GM11168 (cell line): ENCODE results near the gene GUCD1.
"Not testable (repeated sequence)": the region's sequence is repeated elsewhere in the genome, so short reads cannot be mapped to it uniquely, and the experiment has no call there.

Experiments
- in situ Hi-C: fragments of 300-500 bp; cut with MboI; formaldehyde crosslinking; loops from one replicate; pipeline ENCODE4 v1.12.0; 2022; ENCODE audit warnings: low sequenced_read_pairs; ENCODE audit not compliant: unreplicated experiment

The GUCD1 gene

DNA sequence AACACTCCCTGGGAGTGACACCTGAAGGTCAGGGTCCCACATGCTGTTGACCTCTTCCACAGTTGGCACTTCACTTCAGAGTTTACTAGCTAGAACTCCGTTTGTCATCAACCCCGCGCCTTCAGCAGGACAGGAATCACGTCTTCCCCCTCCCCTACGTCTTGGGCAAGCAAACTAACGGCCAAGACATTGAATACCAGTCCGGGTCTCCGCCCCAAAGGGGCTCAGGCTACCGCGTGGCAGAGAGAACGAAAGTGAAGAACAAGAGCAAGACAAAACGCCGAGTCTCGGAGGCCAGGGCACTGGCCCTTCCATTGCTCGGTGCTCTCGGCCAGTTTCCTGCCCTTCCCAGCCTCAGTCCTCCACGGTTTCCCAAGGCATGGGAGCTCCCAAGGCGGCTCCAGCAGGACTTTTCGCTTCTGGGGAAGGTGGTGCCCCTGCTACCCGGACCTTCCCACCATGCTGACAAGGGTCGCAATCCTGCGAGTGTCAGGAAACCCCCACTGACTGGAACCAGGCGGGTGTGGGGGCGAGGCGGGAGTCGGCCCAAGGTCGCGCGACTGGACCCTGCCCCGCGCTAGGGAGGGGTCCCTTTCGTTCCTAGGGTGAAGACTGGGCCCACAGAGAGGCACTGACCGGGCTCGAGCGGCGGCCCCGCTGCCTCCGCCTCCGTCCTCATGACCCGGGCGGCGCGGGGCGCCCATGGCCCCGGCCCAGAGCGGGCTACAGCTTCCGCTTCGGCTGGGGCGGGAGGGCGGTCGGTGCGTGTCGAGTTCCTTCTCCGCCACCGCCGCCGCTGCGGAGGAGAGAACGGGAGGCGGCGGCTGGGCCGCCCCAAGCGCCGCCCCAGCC is at the start of gene GUCD1:
Gene GUCD1 (minus strand): TSS at position 826 of the 852 bp plus-strand sequence. CDS start 147 bp downstream, at position 679.
- in situ Hi-C loops = no loop called here

GRCh38 chr22:24603770-24604629 is 49.1 kb upstream of the GUCD1 start:
- in situ Hi-C loops = loop anchor here (10.0 kb wide), 1 partner anchor 929 kb away; no protein-coding TSS in a partner anchor

DNA sequence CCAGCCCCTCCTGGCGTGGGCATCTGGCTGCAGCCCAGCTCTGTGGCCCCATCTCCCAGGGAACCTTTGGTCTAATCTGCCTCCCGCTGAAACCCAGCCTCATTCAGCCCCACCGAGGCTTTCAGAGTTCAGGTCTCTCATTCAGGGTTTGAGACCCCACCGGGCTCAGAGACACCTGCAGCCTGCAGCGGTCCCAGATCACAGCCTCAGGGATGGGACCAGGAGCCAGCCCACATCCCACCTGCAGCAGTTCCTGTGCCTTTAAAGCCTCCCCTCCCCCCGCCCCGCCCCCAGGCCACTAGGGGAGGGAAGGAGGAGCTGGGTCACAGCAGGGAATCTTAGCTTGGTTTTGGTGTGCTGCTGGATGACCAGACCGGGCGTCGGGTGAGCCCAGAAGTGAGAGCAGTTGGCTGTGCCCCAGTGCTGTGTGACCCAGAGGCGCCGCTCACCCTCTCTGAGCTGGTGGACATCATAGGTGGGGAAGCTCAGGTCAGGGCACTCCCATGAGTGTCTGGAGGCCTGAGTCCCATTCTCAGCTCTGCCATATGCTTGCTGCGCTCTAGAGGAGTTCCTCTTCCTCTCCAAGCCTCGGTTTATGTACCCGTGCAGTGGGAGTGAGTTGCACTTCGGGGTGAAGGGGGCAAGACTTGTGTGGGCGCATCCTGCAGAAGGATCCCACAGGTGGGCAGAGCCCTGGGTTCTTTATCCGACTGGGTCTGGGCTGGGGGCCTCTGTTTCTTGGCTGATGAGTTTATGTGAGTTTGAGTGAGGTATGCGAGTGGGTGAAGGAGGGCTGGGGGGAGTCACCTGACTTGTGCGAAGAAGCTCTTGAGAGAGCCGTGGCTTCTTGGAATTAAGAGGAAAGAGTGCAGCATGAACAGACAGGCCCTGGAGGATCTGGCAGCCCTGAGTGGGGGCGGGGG is 48.2 kb upstream of the GUCD1 start, which contains the start of gene GGT1:
Gene GGT1 (plus strand): TSS at position 347 of the 923 bp plus-strand sequence. CDS start 7,889 bp downstream, outside the sequence.
- in situ Hi-C loops = loop anchor here (10.0 kb wide), 1 partner anchor 928 kb away; no protein-coding TSS in a partner anchor

DNA sequence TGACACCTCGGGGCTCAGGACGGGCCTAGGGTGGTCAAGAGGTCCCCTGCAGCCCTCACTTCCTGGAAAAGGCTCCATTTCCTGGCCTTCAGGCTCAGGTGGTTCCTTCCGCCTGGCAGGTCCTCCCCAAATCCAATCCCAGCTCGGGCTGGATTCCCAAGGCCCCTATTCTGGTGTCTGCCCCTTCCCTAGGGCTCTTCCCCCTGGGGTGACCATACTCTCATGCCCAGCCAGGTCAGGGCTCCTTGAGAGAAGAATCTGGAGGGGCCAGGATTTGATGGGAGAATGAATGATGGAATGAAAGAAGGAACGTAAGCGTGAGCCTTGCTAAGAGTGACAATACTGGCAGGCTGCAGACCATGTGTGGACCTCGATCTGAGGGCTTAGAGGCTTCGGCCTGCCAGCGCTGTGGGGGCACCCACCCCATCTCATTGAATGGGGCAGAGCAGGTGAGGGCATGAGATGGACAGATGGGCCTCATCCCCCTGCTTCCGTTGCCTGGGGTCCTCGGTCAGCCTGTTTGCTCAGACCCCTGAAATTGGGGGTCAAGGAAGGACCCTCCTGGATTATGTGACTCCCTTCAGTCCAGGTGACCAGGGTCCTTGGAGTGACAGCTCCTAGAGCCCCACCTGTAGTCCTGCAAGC is 47.3 kb upstream of the GUCD1 start:
- in situ Hi-C loops = loop anchor here (10.0 kb wide), 1 partner anchor 927 kb away; no protein-coding TSS in a partner anchor

- in situ Hi-C loops = loop anchor here (10.0 kb wide), 1 partner anchor 927 kb away; no protein-coding TSS in a partner anchor
Observed at GRCh38 chr22:24601217-24602104, 46.5 kb upstream of the GUCD1 start.

DNA sequence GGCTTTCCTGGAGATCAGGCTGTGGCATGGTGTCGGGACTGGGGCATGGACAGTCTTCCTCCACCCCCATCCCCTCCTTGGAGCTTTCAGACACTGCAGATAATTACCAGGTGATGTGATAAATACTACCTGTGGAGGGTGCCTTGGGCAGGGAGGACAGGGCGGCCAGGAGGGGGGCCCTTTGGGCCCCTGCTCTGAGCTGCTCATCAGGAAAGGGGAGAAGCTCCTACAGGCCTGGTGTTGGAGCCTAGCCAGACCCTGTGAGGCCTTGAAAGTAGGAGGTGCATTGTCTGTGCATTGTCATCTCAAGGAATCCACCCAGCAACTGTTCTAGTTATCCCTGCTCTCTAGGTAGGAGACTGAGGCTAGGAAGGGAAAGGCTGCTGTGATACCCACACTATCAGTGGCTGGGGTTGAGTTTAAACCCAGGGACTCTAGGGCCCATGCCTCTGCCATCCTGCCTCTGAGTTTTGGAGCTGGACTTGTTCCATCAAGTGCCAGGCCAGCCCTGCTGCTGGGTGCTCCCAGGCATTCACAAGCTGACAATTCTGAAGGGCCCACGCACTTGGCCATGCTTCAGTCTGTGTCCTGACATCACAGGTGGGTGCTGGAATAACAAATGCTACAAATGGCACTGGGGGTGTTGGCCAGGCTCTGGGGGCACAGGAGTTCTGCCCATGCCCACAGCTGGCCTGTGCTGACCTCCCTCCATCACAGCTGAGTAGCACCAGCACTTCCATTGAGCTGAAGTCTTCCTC is 45.2 kb upstream of the GUCD1 start:
- in situ Hi-C loops = loop anchor here (10.0 kb wide), 1 partner anchor 925 kb away; no protein-coding TSS in a partner anchor

DNA sequence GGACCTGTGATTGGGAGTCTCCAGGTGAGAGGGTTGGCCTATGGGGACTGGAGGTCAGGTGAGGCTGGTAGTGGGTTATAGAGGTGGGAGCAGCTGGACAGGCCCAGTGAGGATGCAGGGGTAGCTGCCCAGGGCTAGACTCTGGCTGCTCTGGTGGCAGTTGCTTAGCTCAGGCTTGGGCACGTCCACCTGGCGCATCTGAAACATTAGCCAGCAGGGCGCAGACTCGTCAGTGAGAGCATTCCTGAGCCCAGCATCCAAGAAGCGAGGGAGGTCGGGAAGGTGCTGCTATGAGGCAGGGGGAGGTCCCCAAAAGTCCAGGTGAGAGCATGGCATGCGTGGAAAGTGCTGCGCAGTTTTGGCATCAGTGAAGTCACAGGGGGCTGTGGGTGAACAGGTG is 44.6 kb upstream of the GUCD1 start:
- in situ Hi-C loops = no loop called here

GRCh38 chr22:24597076-24597475 is 42.1 kb upstream of the GUCD1 start:
- in situ Hi-C loops = not testable (repeated sequence)

DNA sequence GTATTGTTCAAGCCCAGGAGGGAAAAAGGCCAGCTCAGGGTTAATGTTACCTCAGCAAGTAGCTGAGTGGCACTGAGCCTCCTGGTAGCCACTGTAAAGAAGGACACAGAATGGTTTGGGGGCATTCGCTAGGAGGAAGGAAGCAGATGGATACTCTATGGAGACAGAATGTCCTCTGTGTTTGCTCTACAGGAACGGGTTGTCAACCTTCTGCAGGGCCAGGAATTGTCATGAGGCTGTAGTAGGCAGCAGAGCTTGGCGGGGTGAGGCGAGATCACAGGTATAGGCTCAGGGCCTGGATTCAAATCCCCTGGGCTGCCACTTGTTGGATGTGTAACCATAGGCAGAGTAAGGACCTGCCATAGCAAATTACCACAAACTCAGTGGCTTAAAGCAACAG is 40.9 kb upstream of the GUCD1 start:
- in situ Hi-C loops = no loop called here

- in situ Hi-C loops = no loop called here
Observed at GRCh38 chr22:24595228-24595627, 40.3 kb upstream of the GUCD1 start.

GRCh38 chr22:24594569-24595120 is 39.7 kb upstream of the GUCD1 start:
- in situ Hi-C loops = no loop called here

DNA sequence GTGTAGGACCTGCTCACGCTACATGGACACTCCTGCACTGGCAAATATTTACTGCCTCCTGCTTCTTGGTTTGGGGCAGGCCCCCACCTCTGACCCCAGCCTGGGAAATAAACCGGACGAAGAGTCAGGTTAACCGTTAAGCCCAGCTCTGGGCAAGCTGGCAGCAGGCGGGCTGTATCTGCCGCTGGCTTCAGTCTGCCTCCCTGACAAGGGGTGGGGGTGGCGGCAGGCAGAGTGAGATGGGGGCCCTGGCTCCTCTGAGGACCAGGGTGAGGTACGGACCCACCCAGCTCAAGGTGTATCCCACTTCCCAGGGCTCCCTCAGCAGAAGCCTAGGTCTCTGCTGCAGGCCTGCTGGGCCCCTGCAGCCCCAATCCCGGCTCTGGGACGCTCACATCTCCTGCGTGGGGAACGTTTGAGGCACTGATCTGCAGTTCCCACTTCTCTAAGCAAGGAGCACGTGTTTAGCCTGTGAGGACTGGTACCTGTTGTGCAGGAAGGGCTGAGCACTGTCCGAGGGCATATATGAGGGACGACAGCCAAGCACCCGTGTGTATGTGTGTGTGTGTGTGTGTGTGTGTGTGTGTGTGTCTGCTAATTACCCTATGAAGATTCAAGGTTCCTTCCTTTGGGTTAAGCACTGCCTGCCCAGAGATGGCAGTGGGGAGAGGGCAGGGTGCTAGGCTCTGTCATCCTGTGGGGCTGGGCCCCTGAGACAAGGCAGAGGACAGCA is 39.1 kb upstream of the GUCD1 start:
- in situ Hi-C loops = no loop called here

DNA sequence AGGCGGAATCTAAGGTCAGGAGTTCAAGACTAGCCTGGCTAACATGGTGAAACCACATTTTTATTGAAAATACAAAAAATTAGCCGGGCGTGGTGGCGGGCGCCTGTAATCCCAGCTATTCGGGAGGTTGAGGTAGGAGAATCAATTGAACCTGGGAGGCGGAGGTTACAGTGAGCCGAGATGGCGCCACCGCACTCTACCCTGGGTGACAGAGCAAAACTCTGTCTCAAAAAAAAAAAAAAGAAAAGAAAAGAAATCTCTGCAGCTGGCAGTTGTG is 38.6 kb upstream of the GUCD1 start:
- in situ Hi-C loops = not testable (repeated sequence)

- in situ Hi-C loops = no loop called here
Observed at GRCh38 chr22:24592851-24593558, 38.1 kb upstream of the GUCD1 start, which contains the start of gene LRRC75B. TSS of gene LRRC75B (minus strand) at chr22:24593073. CDS start at chr22:24593039, 34 bp downstream.

- in situ Hi-C loops = no loop called here
Observed at GRCh38 chr22:24592058-24592850, 37.3 kb upstream of the GUCD1 start.
